Ishikawa (cell line): ENCODE results near the gene UBL5.
A peak's percentile ranks its signal among the peaks of the same experiment; 100 is the strongest.

Experiments
- EP300 ChIP-seq: IDR thresholded peaks from 2 replicates; pipeline ENCODE4 v1.6.1; 2012; ENCODE audit warnings: borderline replicate concordance
- RAD21 ChIP-seq: IDR thresholded peaks from 2 replicates; pipeline ENCODE4 v1.6.1; 2012; ENCODE audit warnings: low read depth
- TEAD4 ChIP-seq: IDR thresholded peaks from 2 replicates; pipeline ENCODE4 v1.6.1; 2012
- USF1 ChIP-seq: IDR thresholded peaks from 2 replicates; pipeline ENCODE4 v1.6.1; 2012
- YY1 ChIP-seq: IDR thresholded peaks from 2 replicates; pipeline ENCODE4 v1.6.1; 2012; ENCODE audit warnings: low read depth

- no peak for TF ChIP-seq EP300
- TF ChIP-seq USF1, result no peak
- peak; percentile 93 for TF ChIP-seq RAD21
- peak; percentile 61; the same call in 1 of the 2 replicates for TF ChIP-seq YY1
- TF ChIP-seq TEAD4, result no peak
These were observed 31.5 kb upstream of the UBL5 start for GRCh38 chr19:9796113-9796773.
